GM23338 (cell line): ENCODE data around the gene HELZ. TPM values are rescaled to one million over a fixed set of nuclear protein-coding genes. Genes with fewer than 3 reads are reported as not detected.

Experiments used
- ATAC-seq: fragments of 200-7000 bp; cut with Tn5 transposase; 3 replicates; pipeline ENCODE4 v1.9.1; 2020
- DNase-seq: peaks from one replicate; pipeline ENCODE4 v3.0.0-alpha.2; 2015; ENCODE audit warnings: low spot score
- H2AFZ ChIP-seq: fragments of 200-600 bp; sonication (generic); 2 replicates; pipeline ENCODE4 v1.8.0; 2016; ENCODE audit warnings: antibody characterized with exemption, mild to moderate bottlenecking, moderate library complexity
- H3F3A ChIP-seq: fragments of 200-600 bp; sonication (generic); replicated peaks from 2 replicates; pipeline ENCODE4 v1.8.0; 2017; ENCODE audit warnings: antibody characterized with exemption, mixed run types, low read depth
- H3K27ac ChIP-seq: fragments of 200-600 bp; sonication (generic); 2 replicates; pipeline ENCODE4 v1.6.1; 2016; ENCODE audit warnings: low read depth
- H3K27me3 ChIP-seq: fragments of 200-600 bp; sonication (generic); 2 replicates; pipeline ENCODE4 v1.8.0; 2016; ENCODE audit warnings: mild to moderate bottlenecking, mixed run types, moderate library complexity; ENCODE audit not compliant: insufficient read depth
- H3K36me3 ChIP-seq: fragments of 200-600 bp; sonication (generic); 2 replicates; pipeline ENCODE4 v1.8.0; 2016; ENCODE audit warnings: mild to moderate bottlenecking; ENCODE audit not compliant: insufficient read depth
- H3K4me1 ChIP-seq: fragments of 200-600 bp; sonication (generic); 2 replicates; pipeline ENCODE4 v1.8.0; 2016; ENCODE audit warnings: mild to moderate bottlenecking, moderate library complexity; ENCODE audit not compliant: insufficient read depth
- H3K4me2 ChIP-seq: fragments of 200-600 bp; sonication (generic); 2 replicates; pipeline ENCODE4 v1.7.1; 2017; ENCODE audit warnings: mixed run types
- H3K4me3 ChIP-seq: fragments of 200-600 bp; sonication (generic); 2 replicates; pipeline ENCODE4 v1.6.1; 2016; ENCODE audit warnings: mixed run types
- H3K79me2 ChIP-seq: fragments of 200-600 bp; sonication (generic); replicated peaks from 2 replicates; pipeline ENCODE4 v1.8.0; 2017; ENCODE audit warnings: mild to moderate bottlenecking; ENCODE audit not compliant: insufficient read depth
- H3K9me2 ChIP-seq: fragments of 200-600 bp; sonication (generic); 2 replicates; pipeline ENCODE4 v1.8.0; 2017; ENCODE audit not compliant: insufficient read depth
- H4K20me1 ChIP-seq: fragments of 200-600 bp; sonication (generic); replicated peaks from 2 replicates; pipeline ENCODE4 v1.8.0; 2017; ENCODE audit warnings: mild to moderate bottlenecking; ENCODE audit not compliant: insufficient read depth
- H3K27ac Mint-ChIP-seq: 2 replicates; pipeline ENCODE4 v1.8.0; 2020; ENCODE audit warnings: inconsistent platforms, mild to moderate bottlenecking, moderate library complexity, mixed read lengths
- H3K27me3 Mint-ChIP-seq: 3 replicates; pipeline ENCODE4 v1.8.0; 2022; ENCODE audit warnings: low read depth, mild to moderate bottlenecking, moderate library complexity, mixed read lengths, inconsistent platforms; ENCODE audit not compliant: insufficient read depth, poor library complexity
- H3K36me3 Mint-ChIP-seq: 3 replicates; pipeline ENCODE4 v1.8.0; 2021; ENCODE audit warnings: low read depth, mild to moderate bottlenecking, inconsistent platforms, moderate library complexity, mixed read lengths
- H3K4me1 Mint-ChIP-seq: 3 replicates; pipeline ENCODE4 v1.8.0; 2020; ENCODE audit warnings: mild to moderate bottlenecking, inconsistent platforms, mixed read lengths
- H3K4me3 Mint-ChIP-seq: 3 replicates; pipeline ENCODE4 v1.8.0; 2021; ENCODE audit warnings: moderate library complexity, mild to moderate bottlenecking, inconsistent platforms, mixed read lengths
- H3K9me3 Mint-ChIP-seq: 3 replicates; pipeline ENCODE4 v1.8.0; 2020; ENCODE audit warnings: moderate library complexity, mild to moderate bottlenecking, inconsistent platforms, mixed read lengths
- CTCF ChIP-seq, 2 experiments: fragments of 200-600 bp in 1 of 2; sonication (generic) in 1 of 2; conservative IDR thresholded peaks; 2 replicates each; pipeline versions ENCODE4 v1.5.1 to v1.6.1; 2016 to 2017; ENCODE audit warnings: antibody characterized with exemption in 2 of 2, low read depth in 2 of 2, mild to moderate bottlenecking in 2 of 2, moderate library complexity in 1 of 2
- EZH2 ChIP-seq: fragments of 200-600 bp; sonication (generic); IDR thresholded peaks from one replicate; pipeline ENCODE4 v1.8.0; 2017; ENCODE audit warnings: antibody characterized with exemption, mild to moderate bottlenecking, low read depth; ENCODE audit not compliant: unreplicated experiment
- EZH2phosphoT487 ChIP-seq: fragments of 200-600 bp; sonication (generic); IDR thresholded peaks from one replicate; pipeline ENCODE4 v1.8.1; 2018; ENCODE audit warnings: antibody characterized with exemption; ENCODE audit not compliant: unreplicated experiment
- JUNB ChIP-seq: IDR thresholded peaks from one replicate; pipeline ENCODE4 v1.6.1; 2016; ENCODE audit warnings: antibody characterized with exemption; ENCODE audit not compliant: unreplicated experiment
- NANOG ChIP-seq: IDR thresholded peaks from 2 replicates; pipeline ENCODE4 v1.6.1; 2016; ENCODE audit warnings: antibody characterized with exemption, borderline replicate concordance
- REST ChIP-seq: IDR thresholded peaks from one replicate; pipeline ENCODE4 v1.6.1; 2018; ENCODE audit warnings: antibody characterized with exemption; ENCODE audit not compliant: unreplicated experiment
- STAT1 ChIP-seq: IDR thresholded peaks from one replicate; pipeline ENCODE4 v1.6.1; 2016; ENCODE audit warnings: antibody characterized with exemption; ENCODE audit not compliant: unreplicated experiment
- ZNF114 ChIP-seq: fragments of 250-450 bp; sonication (Bioruptor Pico); IDR thresholded peaks from 2 replicates; pipeline ENCODE4 v1.5.0; 2020; ENCODE audit warnings: mild to moderate bottlenecking, moderate library complexity
- ZNF331 ChIP-seq: fragments of 250-450 bp; sonication (Bioruptor Pico); IDR thresholded peaks from 2 replicates; pipeline ENCODE4 v1.5.0; 2020; ENCODE audit warnings: low read depth, mild to moderate bottlenecking, moderate library complexity
- ZNF462 ChIP-seq: fragments of 250-450 bp; sonication (Bioruptor Pico); IDR thresholded peaks from 2 replicates; pipeline ENCODE4 v1.5.0; 2020; ENCODE audit warnings: mild to moderate bottlenecking, moderate library complexity
- polyA plus RNA-seq: library from polyadenylated mRNA; unstranded; fragments of >200 nt; fragmentation: Nextera tagmentation; extraction: Ambion mirVana; gene quantifications from 2 replicates; pipeline ENCODE4 v1.2.1, GENCODE V29; 2016
- total RNA-seq: library from RNA; depleted of rRNA; stranded (reverse); fragments of >200 nt; shearing (Covaris generic); gene quantifications from 2 replicates; pipeline ENCODE4 v1.2.3, GENCODE V29; 2014

HELZ gene
- total and polyA plus RNA-seq, 2 experiments from 2014 or later, result 38.9 to 62.0 TPM

- Histone ChIP-seq H3K4me2 (no peak overlapping the region), H3K36me3 (peaks cover 6% of the 10 kb centered on the region; the same call in 1 of the 2 replicates)
Observed at GRCh38 chr17:67171560-67171959, 73.4 kb downstream of the HELZ start.

GRCh38 chr17:67168496-67168895, 76.5 kb downstream of the HELZ start:
- ATAC-seq (no peak), DNase-seq (no peak)
- H3K36me3 Mint-ChIP-seq, result peaks cover 6% of the 10 kb centered on the region; the same call in 2 of the 3 replicates
- Histone ChIP-seq H3K9me2 (no peaks in the 10 kb centered on the region), H4K20me1 (no peaks in the 10 kb centered on the region), H2AFZ (no peak overlapping the region), H3K4me1 (no peaks in the 10 kb centered on the region), H3F3A (no peaks in the 10 kb centered on the region), H3K27me3 (no peaks in the 10 kb centered on the region), H3K79me2 (no peaks in the 10 kb centered on the region), H3K4me2 (no peak overlapping the region), H3K27ac (no peak overlapping the region), H3K36me3 (peaks cover 13% of the 10 kb centered on the region; the same call in 1 of the 2 replicates), H3K4me3 (no peak overlapping the region)
- H3K4me1 Mint-ChIP-seq, result no peaks in the 10 kb centered on the region
- no peak overlapping the region for H3K27ac Mint-ChIP-seq
- H3K4me3 Mint-ChIP-seq, result no peak overlapping the region
- H3K9me3 Mint-ChIP-seq, result no peaks in the 10 kb centered on the region
- peaks cover 3% of the 10 kb centered on the region for H3K27me3 Mint-ChIP-seq
- TF ChIP-seq ZNF331 (CRISPR knock-in tag), result no peak
- no peak for TF ChIP-seq REST
- no peak for TF ChIP-seq EZH2phosphoT487
- TF ChIP-seq ZNF462 (CRISPR knock-in tag), result no peak

More at GRCh38 chr17:67171560-67171959, 73.4 kb downstream of the HELZ start:
- no peak overlapping the region for H2AFZ ChIP-seq
- DNase-seq, result no peak
- no peaks in the 10 kb centered on the region for H3K9me2 ChIP-seq
- H3K4me1 ChIP-seq, result no peaks in the 10 kb centered on the region
- peaks cover 3% of the 10 kb centered on the region; the same call in 1 of the 2 replicates for H4K20me1 ChIP-seq
- no peak overlapping the region for H3K27ac ChIP-seq
- no peaks in the 10 kb centered on the region for H3K9me3 Mint-ChIP-seq
- H3K4me3 ChIP-seq, result no peak overlapping the region
- H3K27me3 Mint-ChIP-seq, result peaks cover 3% of the 10 kb centered on the region
- TF ChIP-seq JUNB (no peak), ZNF331 (CRISPR knock-in tag) (no peak), STAT1 (no peak), CTCF (conservative IDR thresholded peaks at IDR 0.05; ENCODE audit: low read depth in 2 of 2) (no peak), EZH2 (no peak), ZNF114 (CRISPR knock-in tag) (no peak), NANOG (no peak)
- H3K79me2 ChIP-seq, result no peaks in the 10 kb centered on the region
- H3F3A ChIP-seq, result no peaks in the 10 kb centered on the region
- no peak overlapping the region for H3K4me3 Mint-ChIP-seq
- H3K27ac Mint-ChIP-seq, result no peak overlapping the region
- no peaks in the 10 kb centered on the region for H3K27me3 ChIP-seq
- H3K36me3 Mint-ChIP-seq, result peaks cover 5% of the 10 kb centered on the region; the same call in 1 of the 3 replicates
- no peaks in the 10 kb centered on the region for H3K4me1 Mint-ChIP-seq
- ATAC-seq, result no peak
